NCI-H2081 treated with DMSO at 0.1 percent for 48 hours (cell line): ENCODE results near the gene ZNF330.
"Not testable (repeated sequence)": the region's sequence is repeated elsewhere in the genome, so short reads cannot be mapped to it uniquely, and the experiment has no call there.

ENCODE experiments used
- DNase-seq: peaks from one replicate; lab custom pipeline; 2025; lab: John Stamatoyannopoulos, UW

The ZNF330 gene

GRCh38 chr4:141220691-141221659 lies at the start of gene ZNF330:
TSS of gene ZNF330 (plus strand) at chr4:141220895. CDS start at chr4:141222372, 1,477 bp downstream.
- DNase-seq = no peak

GRCh38 chr4:141174457-141174856 lies 46.2 kb upstream of the ZNF330 start:
- DNase-seq = no peak

GRCh38 chr4:141177171-141177570 lies 43.5 kb upstream of the ZNF330 start:
- DNase-seq = no peak

DNA sequence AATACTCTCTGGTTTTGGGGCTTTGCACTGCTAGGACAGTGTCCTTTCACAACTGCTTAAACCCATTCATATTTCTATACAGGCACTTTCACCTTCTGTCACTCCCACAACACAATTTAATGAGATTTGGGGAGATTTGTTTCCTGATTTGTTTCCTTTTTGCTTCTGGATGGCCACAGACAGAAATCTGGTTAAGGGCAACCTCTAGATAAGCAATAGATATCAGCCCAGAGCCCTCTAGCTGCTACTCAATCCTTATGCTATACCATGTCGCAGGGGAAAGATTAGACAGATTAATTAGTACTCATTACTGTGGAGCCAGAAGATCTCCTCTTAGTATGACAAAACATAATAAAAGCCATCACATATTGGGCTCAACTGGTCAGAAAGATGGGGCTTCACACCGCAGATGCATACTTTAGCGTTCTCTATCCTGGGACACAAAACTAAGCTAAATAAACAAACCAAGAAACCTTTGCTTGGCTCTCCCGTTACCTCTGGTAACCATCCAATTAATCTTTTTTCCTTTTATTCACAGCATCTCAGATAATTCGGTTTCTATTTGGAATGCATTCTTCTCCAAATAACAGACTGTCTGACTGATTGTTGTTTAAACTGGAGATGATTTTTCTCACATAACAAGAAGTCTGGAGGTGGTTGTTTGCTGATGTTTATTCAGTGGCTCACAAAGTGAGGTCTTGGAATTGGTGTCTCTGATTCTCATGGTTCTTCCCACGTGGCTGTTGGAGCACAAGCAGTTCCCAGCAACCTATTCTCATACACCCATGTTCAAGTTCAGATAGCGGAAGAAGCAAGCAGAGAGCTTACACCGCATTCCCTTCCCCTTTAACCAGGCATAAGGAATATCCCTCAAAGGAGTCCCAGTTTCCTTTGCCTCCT lies 41.0 kb upstream of the ZNF330 start:
- DNase-seq = no peak

DNA sequence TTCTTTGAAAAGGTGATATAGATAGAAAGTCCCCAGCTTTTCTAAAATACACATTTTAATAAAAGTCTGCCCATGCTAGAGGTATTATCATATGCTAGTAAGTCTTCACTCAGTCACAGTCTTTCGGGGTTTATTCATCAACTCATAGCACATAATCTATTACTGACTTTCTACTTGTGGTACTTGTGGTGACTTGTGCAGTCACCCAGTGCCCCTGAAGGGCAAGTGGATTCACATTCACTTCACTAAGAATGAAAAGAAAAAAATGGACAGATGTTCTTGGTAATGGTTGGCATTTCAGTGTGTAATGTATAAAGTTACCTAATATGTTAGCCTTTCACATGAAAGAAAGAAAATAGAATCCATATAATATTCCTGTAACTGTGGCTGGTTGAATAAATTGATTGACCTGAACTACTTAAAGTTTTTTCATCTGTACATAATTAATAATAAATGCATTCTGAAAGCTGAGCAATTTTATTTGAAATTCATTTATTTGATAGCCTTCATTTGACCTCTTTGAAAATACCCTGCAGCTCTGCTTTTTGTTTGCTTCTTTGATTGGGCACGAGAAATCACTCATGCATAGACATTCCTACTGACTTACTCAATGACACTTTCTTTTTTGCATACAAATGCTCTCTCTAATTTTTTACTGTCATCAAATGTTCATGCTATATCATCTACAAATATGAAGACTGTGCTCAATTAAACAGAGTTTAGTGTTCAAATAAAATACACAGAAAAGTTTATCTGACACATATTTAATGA lies 39.5 kb upstream of the ZNF330 start:
- DNase-seq = no peak

GRCh38 chr4:141183491-141183890 lies 37.2 kb upstream of the ZNF330 start:
- not testable (repeated sequence) for DNase-seq

DNA sequence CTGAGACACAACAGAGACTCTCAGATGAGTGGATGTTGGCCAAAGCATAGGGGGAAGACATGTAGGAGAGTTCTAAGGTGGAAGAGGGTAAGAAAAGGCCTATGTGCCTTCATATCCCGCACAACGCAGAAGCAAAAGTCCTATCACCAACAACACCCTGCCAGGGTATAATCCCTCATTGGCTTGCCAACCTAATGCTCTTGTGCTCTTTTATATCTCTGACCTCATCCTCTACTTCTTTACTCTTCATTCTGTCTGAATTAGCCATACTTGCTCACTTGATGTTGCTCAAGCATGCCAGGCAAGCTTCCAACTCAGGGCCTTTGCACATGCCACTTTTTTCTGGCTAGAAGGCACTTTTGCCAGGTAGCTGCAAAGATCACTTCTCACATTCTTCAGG lies 28.1 kb upstream of the ZNF330 start:
- no peak for DNase-seq

- no peak for DNase-seq
These were observed 27.1 kb upstream of the ZNF330 start for GRCh38 chr4:141193516-141194034.

- no peak for DNase-seq
These were observed 25.5 kb upstream of the ZNF330 start for GRCh38 chr4:141195095-141195707.

GRCh38 chr4:141196227-141196933 lies 24.3 kb upstream of the ZNF330 start:
- no peak for DNase-seq

- no peak for DNase-seq
These were observed 12.7 kb upstream of the ZNF330 start for GRCh38 chr4:141207961-141208360.

GRCh38 chr4:141210168-141210567 lies 10.5 kb upstream of the ZNF330 start:
- no peak for DNase-seq

DNA sequence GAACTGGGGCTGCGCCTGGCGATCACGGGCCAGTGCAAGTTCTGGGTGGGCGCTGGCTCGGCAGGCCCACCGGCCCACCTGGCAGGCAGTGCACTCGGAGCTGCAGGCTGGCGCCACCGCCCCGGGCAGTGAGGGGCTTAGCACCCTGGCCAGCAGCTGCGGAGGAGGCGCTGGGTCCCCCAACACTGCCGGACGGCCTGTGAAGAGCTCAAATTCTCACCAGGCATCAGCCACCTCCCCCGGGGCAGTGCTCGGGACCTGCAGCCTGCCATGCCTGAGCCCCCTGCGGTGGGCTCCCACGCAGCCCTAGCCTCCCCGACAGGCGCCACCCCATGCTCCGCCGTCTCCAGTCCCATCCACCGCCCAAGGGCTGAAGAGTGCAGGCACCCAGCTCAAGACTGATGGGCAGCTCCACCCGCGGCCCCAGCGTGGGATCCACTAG lies 7.1 kb upstream of the ZNF330 start:
- DNase-seq = no peak

GRCh38 chr4:141215030-141215429 lies 5.7 kb upstream of the ZNF330 start:
- no peak for DNase-seq

- no peak for DNase-seq
These were observed 4.5 kb upstream of the ZNF330 start for GRCh38 chr4:141216002-141216761.

DNA sequence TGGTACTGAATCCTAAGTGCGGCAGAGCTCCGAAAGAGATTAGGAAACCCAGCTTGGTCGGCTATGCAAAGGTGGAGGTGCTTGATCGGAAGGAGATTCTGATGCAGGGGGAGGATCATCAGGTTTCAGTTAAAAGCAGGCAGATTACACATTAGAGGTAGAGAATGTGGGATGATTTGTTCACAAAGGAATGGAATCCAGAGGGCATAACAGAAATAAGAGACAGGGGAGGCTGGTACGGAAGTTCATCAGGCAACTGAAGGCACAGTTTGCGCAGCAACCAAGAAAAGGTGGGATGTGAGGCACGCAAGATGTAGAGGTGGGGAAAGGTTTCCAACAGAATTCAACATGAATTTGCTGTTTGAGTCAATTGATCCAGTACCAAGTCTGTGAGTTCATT lies 424 bp upstream of the ZNF330 start:
- DNase-seq = no peak

DNA sequence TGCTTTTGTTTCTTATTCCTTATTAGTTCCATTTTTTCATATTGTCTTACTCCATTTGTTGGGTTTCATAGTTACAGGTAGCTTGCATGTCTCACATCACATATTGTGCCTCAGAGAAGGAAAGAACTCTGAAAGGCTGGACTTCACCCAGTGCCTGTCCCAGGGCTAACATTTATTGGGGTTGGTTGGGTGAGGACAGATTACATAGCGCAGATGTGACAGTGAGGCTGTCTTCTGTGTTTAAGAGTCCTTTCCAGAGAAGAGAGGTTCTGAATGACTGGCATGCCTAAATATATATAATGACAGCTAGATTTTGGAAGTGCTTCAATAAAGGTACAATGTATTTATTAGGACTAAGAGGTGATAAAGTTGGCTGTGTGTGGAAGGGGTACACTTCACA lies 2.7 kb downstream of the ZNF330 start:
- no peak for DNase-seq

DNA sequence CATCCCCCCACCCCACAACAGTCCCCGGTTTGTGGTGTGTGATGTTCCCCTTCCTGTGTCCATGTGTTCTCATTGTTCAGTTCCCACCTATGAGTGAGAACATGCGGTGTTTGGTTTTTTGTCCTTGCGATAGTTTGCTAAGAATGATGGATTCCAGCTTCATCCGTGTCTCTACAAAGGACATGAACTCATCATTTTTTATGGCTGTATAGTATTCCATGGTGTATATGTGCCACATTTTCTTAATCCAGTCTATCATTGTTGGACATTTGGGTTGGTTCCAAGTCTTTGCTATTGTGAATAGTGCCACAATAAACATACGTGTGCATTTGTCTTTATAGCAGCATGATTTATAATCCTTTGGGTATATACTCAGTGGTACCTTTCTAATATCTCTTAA lies 6.6 kb downstream of the ZNF330 start:
- not testable (repeated sequence) for DNase-seq

GRCh38 chr4:141229408-141230101 lies 8.9 kb downstream of the ZNF330 start:
- no peak for DNase-seq
